Ascending aorta (tissue), 2 donors: ENCODE measurements around the gene HAUS7. TPM values are rescaled to one million over a fixed set of nuclear protein-coding genes. Genes with fewer than 3 reads are reported as not detected.

Experiments used
- DNase-seq, 2 donors: peaks; one replicate each; pipeline ENCODE4 v3.0.0-alpha.2; 2019; ENCODE audit warnings: low spot score in 2 of 2
- H3K27ac ChIP-seq, 2 donors: fragments of 200-600 bp; sonication (generic); one replicate each; pipeline ENCODE4 v1.5.1; 2016 to 2017; ENCODE audit warnings: mild to moderate bottlenecking in 1 of 2
- H3K27me3 ChIP-seq: fragments of 200-600 bp; sonication (generic); one replicate; pipeline ENCODE4 v1.5.1; 2017
- H3K36me3 ChIP-seq, 2 donors: fragments of 200-600 bp; sonication (generic); one replicate each; pipeline ENCODE4 v1.5.1; 2016
- H3K4me1 ChIP-seq, 2 donors: fragments of 200-600 bp; sonication (generic); one replicate each; pipeline ENCODE4 v1.5.1; 2016 to 2017; ENCODE audit warnings: mild to moderate bottlenecking in 1 of 2
- H3K4me3 ChIP-seq, 2 donors: fragments of 200-600 bp; sonication (generic); one replicate each; pipeline ENCODE4 v1.5.1; 2016 to 2017; ENCODE audit warnings: mild to moderate bottlenecking in 1 of 2
- H3K9me3 ChIP-seq, 2 donors: fragments of 200-600 bp; sonication (generic); one replicate each; pipeline ENCODE4 v1.5.1; 2016
- intact Hi-C: fragments of 100-400 bp; cut with DNase I; formaldehyde crosslinking; loops from one replicate; pipeline ENCODE4 v1.15.1; 2023
- total RNA-seq: library from RNA; depleted of rRNA; stranded (reverse); fragments of >200 nt; gene quantifications from one replicate; pipeline ENCODE4 v1.1.0, GENCODE V29; 2016
- TF ChIP-seq, protein P1 (sequence below), 3 experiments: fragments of 200-600 bp in 2 of 3; fragments of 450-650 bp in 1 of 3; sonication (generic) in 2 of 3; IDR thresholded peaks; one replicate each; pipeline ENCODE4 v1.5.1; 2016 to 2019; ENCODE audit warnings: antibody characterized with exemption in 3 of 3, mild to moderate bottlenecking in 1 of 3, moderate library complexity in 1 of 3

HAUS7 gene
- total RNA-seq, 1 donor from 2014 or later, result 22.5 TPM

DNA sequence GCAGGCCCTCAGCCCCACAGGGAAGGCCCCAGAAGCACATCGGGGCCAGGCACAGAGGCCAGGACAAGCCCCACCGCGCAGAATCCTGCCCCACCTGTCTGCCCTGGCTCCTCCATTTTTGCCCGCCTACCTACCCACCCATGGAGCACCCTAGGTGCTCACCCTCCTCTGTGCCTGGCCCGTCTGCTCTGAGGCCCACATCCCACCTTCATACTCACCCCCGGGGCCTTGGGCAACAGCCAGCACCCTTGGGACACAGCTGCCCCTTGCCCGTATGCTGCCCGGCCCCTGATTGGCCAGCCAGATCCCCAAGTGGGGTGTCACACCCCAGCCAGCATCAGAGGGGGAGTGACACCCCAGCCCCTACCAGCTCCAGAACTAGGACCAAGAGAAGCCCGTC, 13.7 kb downstream of the HAUS7 start:
- intact Hi-C loops, result no loop called here

DNA sequence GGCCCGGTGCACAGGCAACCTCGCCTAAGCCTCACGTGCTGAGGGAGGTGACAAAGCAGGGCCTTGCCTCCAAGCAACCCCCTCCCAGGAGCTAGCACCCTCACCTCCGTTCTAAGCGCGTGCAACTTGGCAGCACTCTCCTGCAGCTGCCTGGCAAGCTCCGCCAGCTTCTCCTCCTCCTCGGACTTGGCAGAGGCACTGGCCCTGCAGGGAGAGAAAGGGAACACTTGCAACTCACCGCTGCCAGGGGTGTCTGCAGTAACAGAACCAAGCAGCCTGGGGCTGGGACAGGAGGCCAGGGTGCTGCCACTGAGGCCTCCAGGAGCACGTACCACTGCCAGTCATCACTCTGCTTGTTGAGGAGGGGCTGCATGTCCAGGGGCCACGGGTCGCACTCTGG, 14.2 kb downstream of the HAUS7 start:
- intact Hi-C loops, result no loop called here
- Histone ChIP-seq H3K27ac (no peak overlapping the region), H3K27me3 (no peaks in the 10 kb centered on the region), H3K36me3 (peaks cover 8 to 34% of the 10 kb centered on the region in 2 donors), H3K4me1 (no peaks in the 10 kb centered on the region), H3K9me3 (no peaks in the 10 kb centered on the region), H3K4me3 (no peak overlapping the region)
- no peak for DNase-seq
- TF ChIP-seq, protein P1, sequence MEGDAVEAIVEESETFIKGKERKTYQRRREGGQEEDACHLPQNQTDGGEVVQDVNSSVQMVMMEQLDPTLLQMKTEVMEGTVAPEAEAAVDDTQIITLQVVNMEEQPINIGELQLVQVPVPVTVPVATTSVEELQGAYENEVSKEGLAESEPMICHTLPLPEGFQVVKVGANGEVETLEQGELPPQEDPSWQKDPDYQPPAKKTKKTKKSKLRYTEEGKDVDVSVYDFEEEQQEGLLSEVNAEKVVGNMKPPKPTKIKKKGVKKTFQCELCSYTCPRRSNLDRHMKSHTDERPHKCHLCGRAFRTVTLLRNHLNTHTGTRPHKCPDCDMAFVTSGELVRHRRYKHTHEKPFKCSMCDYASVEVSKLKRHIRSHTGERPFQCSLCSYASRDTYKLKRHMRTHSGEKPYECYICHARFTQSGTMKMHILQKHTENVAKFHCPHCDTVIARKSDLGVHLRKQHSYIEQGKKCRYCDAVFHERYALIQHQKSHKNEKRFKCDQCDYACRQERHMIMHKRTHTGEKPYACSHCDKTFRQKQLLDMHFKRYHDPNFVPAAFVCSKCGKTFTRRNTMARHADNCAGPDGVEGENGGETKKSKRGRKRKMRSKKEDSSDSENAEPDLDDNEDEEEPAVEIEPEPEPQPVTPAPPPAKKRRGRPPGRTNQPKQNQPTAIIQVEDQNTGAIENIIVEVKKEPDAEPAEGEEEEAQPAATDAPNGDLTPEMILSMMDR (IDR thresholded peaks at IDR 0.05), result no peak

More for the DNA sequence above, 13.7 kb downstream of the HAUS7 start:
- no peak overlapping the region for H3K4me3 ChIP-seq
- peaks cover 8 to 37% of the 10 kb centered on the region in 2 donors for H3K36me3 ChIP-seq
- no peak overlapping the region for H3K27ac ChIP-seq
- H3K4me1 ChIP-seq, result no peaks in the 10 kb centered on the region
- no peaks in the 10 kb centered on the region for H3K27me3 ChIP-seq
- no peak for DNase-seq
- no peaks in the 10 kb centered on the region for H3K9me3 ChIP-seq
- TF ChIP-seq, protein P1 (IDR thresholded peaks at IDR 0.05), result no peak

- TF ChIP-seq, protein P1 (IDR thresholded peaks at IDR 0.05), result no peak
- Histone ChIP-seq H3K4me3 (no peak overlapping the region), H3K9me3 (no peaks in the 10 kb centered on the region), H3K27me3 (no peaks in the 10 kb centered on the region), H3K4me1 (no peaks in the 10 kb centered on the region), H3K36me3 (peaks cover 9 to 32% of the 10 kb centered on the region in 2 donors), H3K27ac (no peak overlapping the region)
- intact Hi-C loops, result no loop called here
- DNase-seq, result no peak
Measured at GRCh38 chrX:153455571-153455970, 14.8 kb downstream of the HAUS7 start.

GRCh38 chrX:153454901-153455550, 15.3 kb downstream of the HAUS7 start:
- intact Hi-C loops, result no loop called here
- Histone ChIP-seq H3K9me3 (no peaks in the 10 kb centered on the region), H3K4me1 (no peaks in the 10 kb centered on the region), H3K27me3 (no peaks in the 10 kb centered on the region), H3K36me3 (peaks cover 12 to 27% of the 10 kb centered on the region in 2 donors), H3K27ac (no peak overlapping the region), H3K4me3 (no peak overlapping the region)
- TF ChIP-seq, protein P1 (IDR thresholded peaks at IDR 0.05), result no peak
- no peak for DNase-seq

DNA sequence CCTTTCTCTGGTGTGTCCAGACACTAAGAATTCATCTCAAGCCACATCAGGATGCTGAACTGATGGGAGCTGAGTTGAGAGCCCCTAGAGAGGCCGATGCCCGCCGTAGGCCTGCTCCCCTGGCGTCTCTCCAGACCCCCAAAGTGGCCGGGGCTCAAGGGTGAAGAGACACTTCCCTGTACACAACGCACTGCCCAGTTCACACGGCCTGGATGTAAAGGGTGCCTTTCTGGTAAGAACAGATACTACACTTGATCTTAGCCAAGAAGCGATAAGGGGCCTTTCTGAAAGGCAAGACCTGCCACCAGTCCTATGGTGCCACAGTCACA, 19.5 kb downstream of the HAUS7 start:
- no peak for DNase-seq
- TF ChIP-seq, protein P1 (IDR thresholded peaks at IDR 0.05), result no peak
- H3K4me3 ChIP-seq, result no peak overlapping the region
- H3K4me1 ChIP-seq, result no peaks in the 10 kb centered on the region
- H3K9me3 ChIP-seq, result no peaks in the 10 kb centered on the region
- H3K36me3 ChIP-seq, result peaks cover 8 to 31% of the 10 kb centered on the region in 2 donors
- no peak overlapping the region for H3K27ac ChIP-seq
- intact Hi-C loops, result no loop called here
- H3K27me3 ChIP-seq, result no peaks in the 10 kb centered on the region
